Hepatocyte (in vitro differentiated cells): ENCODE results near the gene CARMIL1.

Experiments
- EZH2 ChIP-seq: fragments of 200-600 bp; sonication (generic); IDR thresholded peaks from 2 replicates; pipeline ENCODE4 v1.6.1; 2016; ENCODE audit warnings: antibody characterized with exemption, mild to moderate bottlenecking, borderline replicate concordance
- TF ChIP-seq, protein P1 (sequence below): fragments of 200-600 bp; sonication (generic); IDR thresholded peaks from 2 replicates; pipeline ENCODE4 v1.5.1; 2016; ENCODE audit warnings: antibody characterized with exemption, mild to moderate bottlenecking; ENCODE audit not compliant: poor library complexity

DNA sequence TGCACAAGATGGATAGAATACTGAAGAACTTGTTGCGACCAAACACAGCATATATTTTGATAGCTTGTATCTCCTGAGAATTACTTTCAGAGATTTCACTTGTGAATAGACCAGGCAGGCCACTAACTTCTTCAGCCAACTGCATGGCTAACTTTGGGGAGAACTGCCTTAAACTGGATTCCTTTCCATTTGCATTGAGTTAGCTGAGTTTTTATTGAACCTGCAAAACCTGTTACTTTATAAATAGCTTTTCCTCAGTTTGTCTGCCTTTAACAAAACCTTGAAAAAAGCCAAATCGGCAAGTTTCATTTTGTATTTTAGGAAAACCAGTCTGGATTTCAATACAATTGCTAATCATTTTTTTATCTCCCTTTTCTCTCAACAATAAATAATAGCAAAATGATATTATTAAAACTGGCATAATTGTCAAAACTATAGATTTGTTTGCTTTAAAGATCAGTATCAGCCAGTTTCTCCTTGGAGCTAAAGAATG lies 300.3 kb downstream of the CARMIL1 start:
- TF ChIP-seq, protein P1, sequence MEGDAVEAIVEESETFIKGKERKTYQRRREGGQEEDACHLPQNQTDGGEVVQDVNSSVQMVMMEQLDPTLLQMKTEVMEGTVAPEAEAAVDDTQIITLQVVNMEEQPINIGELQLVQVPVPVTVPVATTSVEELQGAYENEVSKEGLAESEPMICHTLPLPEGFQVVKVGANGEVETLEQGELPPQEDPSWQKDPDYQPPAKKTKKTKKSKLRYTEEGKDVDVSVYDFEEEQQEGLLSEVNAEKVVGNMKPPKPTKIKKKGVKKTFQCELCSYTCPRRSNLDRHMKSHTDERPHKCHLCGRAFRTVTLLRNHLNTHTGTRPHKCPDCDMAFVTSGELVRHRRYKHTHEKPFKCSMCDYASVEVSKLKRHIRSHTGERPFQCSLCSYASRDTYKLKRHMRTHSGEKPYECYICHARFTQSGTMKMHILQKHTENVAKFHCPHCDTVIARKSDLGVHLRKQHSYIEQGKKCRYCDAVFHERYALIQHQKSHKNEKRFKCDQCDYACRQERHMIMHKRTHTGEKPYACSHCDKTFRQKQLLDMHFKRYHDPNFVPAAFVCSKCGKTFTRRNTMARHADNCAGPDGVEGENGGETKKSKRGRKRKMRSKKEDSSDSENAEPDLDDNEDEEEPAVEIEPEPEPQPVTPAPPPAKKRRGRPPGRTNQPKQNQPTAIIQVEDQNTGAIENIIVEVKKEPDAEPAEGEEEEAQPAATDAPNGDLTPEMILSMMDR: no peak
- TF ChIP-seq EZH2: no peak
